Nephron progenitor cell (in vitro differentiated cells): ENCODE data around the gene LILRB1.

Source experiments
- DNase-seq: peaks from one replicate; pipeline ENCODE4 v3.0.0; 2021
- H3K27ac Mint-ChIP-seq: 2 replicates; pipeline ENCODE4 v1.8.0; 2021; ENCODE audit warnings: mild to moderate bottlenecking, moderate library complexity, mixed read lengths
- H3K27me3 Mint-ChIP-seq: 2 replicates; pipeline ENCODE4 v1.8.0; 2021; ENCODE audit warnings: mild to moderate bottlenecking, low read depth, mixed read lengths; ENCODE audit not compliant: poor library complexity
- H3K36me3 Mint-ChIP-seq: 2 replicates; pipeline ENCODE4 v1.8.0; 2021; ENCODE audit warnings: low read depth, mixed read lengths
- H3K4me1 Mint-ChIP-seq: 2 replicates; pipeline ENCODE4 v1.8.0; 2021; ENCODE audit warnings: mixed read lengths
- H3K4me3 Mint-ChIP-seq: 2 replicates; pipeline ENCODE4 v1.8.0; 2021; ENCODE audit warnings: mild to moderate bottlenecking, moderate library complexity, mixed read lengths
- H3K9me3 Mint-ChIP-seq: 2 replicates; pipeline ENCODE4 v1.8.0; 2021; ENCODE audit warnings: mild to moderate bottlenecking, moderate library complexity, mixed read lengths
- TF ChIP-seq, protein P1 (sequence below): fragments of 200-600 bp; sonication (generic); IDR thresholded peaks from 2 replicates; pipeline ENCODE4 v1.5.0; 2021; ENCODE audit warnings: antibody characterized with exemption

LILRB1 gene

DNA sequence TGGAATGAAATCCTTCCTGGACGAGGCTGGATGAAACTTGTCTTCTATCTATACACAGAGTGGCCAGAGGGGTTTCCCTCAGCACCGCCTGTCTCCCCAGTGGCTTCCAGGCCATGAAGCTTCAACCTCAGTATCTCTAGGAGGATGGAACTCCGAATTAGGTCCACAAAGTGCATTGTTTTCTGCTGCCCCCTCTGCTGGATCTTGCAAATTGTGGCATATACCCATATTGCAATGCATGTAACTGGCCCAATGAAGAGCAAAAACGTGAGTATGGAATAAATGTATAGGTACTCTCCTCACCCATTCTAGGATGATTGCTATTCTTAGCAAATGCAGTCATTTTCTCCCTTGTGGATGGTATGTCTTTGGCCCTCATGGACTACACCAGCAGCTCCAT is 17.8 kb downstream of the LILRB1 start:
- H3K4me3 Mint-ChIP-seq: no peak overlapping the region
- no peak overlapping the region for H3K27ac Mint-ChIP-seq
- H3K27me3 Mint-ChIP-seq: peaks cover 9% of the 10 kb centered on the region
- no peaks in the 10 kb centered on the region for H3K4me1 Mint-ChIP-seq
- H3K9me3 Mint-ChIP-seq: peaks cover 85% of the 10 kb centered on the region
- TF ChIP-seq, protein P1, sequence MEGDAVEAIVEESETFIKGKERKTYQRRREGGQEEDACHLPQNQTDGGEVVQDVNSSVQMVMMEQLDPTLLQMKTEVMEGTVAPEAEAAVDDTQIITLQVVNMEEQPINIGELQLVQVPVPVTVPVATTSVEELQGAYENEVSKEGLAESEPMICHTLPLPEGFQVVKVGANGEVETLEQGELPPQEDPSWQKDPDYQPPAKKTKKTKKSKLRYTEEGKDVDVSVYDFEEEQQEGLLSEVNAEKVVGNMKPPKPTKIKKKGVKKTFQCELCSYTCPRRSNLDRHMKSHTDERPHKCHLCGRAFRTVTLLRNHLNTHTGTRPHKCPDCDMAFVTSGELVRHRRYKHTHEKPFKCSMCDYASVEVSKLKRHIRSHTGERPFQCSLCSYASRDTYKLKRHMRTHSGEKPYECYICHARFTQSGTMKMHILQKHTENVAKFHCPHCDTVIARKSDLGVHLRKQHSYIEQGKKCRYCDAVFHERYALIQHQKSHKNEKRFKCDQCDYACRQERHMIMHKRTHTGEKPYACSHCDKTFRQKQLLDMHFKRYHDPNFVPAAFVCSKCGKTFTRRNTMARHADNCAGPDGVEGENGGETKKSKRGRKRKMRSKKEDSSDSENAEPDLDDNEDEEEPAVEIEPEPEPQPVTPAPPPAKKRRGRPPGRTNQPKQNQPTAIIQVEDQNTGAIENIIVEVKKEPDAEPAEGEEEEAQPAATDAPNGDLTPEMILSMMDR: no peak
- H3K36me3 Mint-ChIP-seq: no peaks in the 10 kb centered on the region
- DNase-seq: no peak

- Mint-ChIP-seq H3K4me1 (no peaks in the 10 kb centered on the region), H3K9me3 (peaks cover 83% of the 10 kb centered on the region), H3K4me3 (no peak overlapping the region), H3K27ac (no peak overlapping the region), H3K27me3 (peaks cover 9% of the 10 kb centered on the region), H3K36me3 (no peaks in the 10 kb centered on the region)
- TF ChIP-seq, protein P1: no peak
- DNase-seq: no peak
Observed at GRCh38 chr19:54650108-54650655, 19.9 kb downstream of the LILRB1 start.

DNA sequence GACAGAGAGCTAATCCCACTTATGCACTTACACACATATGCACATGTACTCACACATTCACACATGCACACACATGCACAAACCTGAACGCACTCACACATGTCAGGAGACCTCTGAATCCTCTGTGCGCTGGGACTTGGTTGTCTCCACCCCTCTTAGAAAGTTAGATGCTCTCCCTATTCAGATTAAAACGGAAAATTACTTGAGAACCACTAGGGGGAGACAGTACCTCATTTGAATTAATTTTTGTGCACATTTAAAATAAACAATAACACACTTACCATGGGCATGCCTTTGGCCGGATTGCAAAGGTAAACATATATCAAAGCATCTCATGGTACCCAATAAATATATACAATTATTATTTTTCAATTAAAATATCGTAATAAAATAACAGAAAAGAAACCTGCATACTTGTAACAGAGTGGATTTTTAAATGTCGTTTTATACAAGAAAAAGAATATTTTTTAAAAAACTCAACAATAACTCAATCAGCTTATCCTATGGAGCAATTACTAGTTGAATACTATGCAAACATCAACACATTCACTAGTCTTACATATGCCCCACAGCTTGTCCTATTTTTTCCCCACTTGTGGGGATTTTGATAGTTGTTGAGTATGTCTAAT is 23.0 kb downstream of the LILRB1 start:
- Mint-ChIP-seq H3K36me3 (no peaks in the 10 kb centered on the region), H3K4me1 (no peaks in the 10 kb centered on the region), H3K27me3 (peaks cover 15% of the 10 kb centered on the region), H3K9me3 (peaks cover 86% of the 10 kb centered on the region), H3K4me3 (no peak overlapping the region), H3K27ac (no peak overlapping the region)
- no peak for DNase-seq
- TF ChIP-seq, protein P1: no peak

- Mint-ChIP-seq H3K9me3 (peaks cover 86% of the 10 kb centered on the region), H3K27ac (no peak overlapping the region), H3K4me3 (no peak overlapping the region), H3K4me1 (no peaks in the 10 kb centered on the region), H3K27me3 (peaks cover 16% of the 10 kb centered on the region), H3K36me3 (no peaks in the 10 kb centered on the region)
- TF ChIP-seq, protein P1: no peak
- no peak for DNase-seq
Observed at GRCh38 chr19:54654447-54655321, 24.4 kb downstream of the LILRB1 start.

GRCh38 chr19:54659300-54659699 is 29.0 kb downstream of the LILRB1 start:
- peaks cover 11% of the 10 kb centered on the region for H3K27me3 Mint-ChIP-seq
- no peak overlapping the region for H3K27ac Mint-ChIP-seq
- no peaks in the 10 kb centered on the region for H3K4me1 Mint-ChIP-seq
- TF ChIP-seq, protein P1: no peak
- no peak overlapping the region for H3K4me3 Mint-ChIP-seq
- no peak for DNase-seq
- peaks cover 99% of the 10 kb centered on the region for H3K9me3 Mint-ChIP-seq
- H3K36me3 Mint-ChIP-seq: peaks cover 5% of the 10 kb centered on the region
